HG03196 (cell line): Measurements from ENCODE around the gene AIG1.

Experiments used
- ATAC-seq: cut with Tn5 transposase; IDR thresholded peaks from one replicate; pipeline ENCODE4 v1.9.1; 2021; ENCODE audit not compliant: unreplicated experiment

AIG1 gene

GRCh38 chr6:143093290-143093689 lies 32.6 kb downstream of the AIG1 start:
- ATAC-seq, result no peak

GRCh38 chr6:143096403-143096802 lies 35.7 kb downstream of the AIG1 start:
- ATAC-seq, result no peak

- no peak for ATAC-seq
These were observed 36.6 kb downstream of the AIG1 start for GRCh38 chr6:143097224-143097795.

- ATAC-seq, result peak; percentile 86
These were observed 37.5 kb downstream of the AIG1 start for GRCh38 chr6:143098054-143098671.

GRCh38 chr6:143099647-143100046 lies 39.0 kb downstream of the AIG1 start:
- ATAC-seq, result no peak

GRCh38 chr6:143100429-143100828 lies 39.7 kb downstream of the AIG1 start:
- no peak for ATAC-seq

- no peak for ATAC-seq
These were observed 43.2 kb downstream of the AIG1 start for GRCh38 chr6:143103916-143104315.

- no peak for ATAC-seq
These were observed 46.8 kb downstream of the AIG1 start for GRCh38 chr6:143107440-143107839.

GRCh38 chr6:143107911-143108761 lies 47.4 kb downstream of the AIG1 start:
- no peak for ATAC-seq

- ATAC-seq, result no peak
These were observed 48.5 kb downstream of the AIG1 start for GRCh38 chr6:143109196-143109595.

GRCh38 chr6:143110572-143110971 lies 49.9 kb downstream of the AIG1 start:
- ATAC-seq, result no peak

- no peak for ATAC-seq
These were observed 50.3 kb downstream of the AIG1 start for GRCh38 chr6:143110996-143111395.

GRCh38 chr6:143111443-143111842 lies 50.8 kb downstream of the AIG1 start:
- ATAC-seq, result no peak

GRCh38 chr6:143112084-143112768 lies 51.5 kb downstream of the AIG1 start:
- ATAC-seq, result peak; percentile 57

GRCh38 chr6:143112837-143113236 lies 52.1 kb downstream of the AIG1 start:
- no peak for ATAC-seq

- ATAC-seq, result no peak
These were observed 55.0 kb downstream of the AIG1 start for GRCh38 chr6:143115728-143116127.

- no peak for ATAC-seq
These were observed 56.4 kb downstream of the AIG1 start for GRCh38 chr6:143117108-143117507.

GRCh38 chr6:143119260-143119659 lies 58.6 kb downstream of the AIG1 start:
- no peak for ATAC-seq

GRCh38 chr6:143123081-143123480 lies 62.4 kb downstream of the AIG1 start:
- ATAC-seq, result no peak

- ATAC-seq, result no peak
These were observed 63.3 kb downstream of the AIG1 start for GRCh38 chr6:143123941-143124340.

- no peak for ATAC-seq
These were observed 64.8 kb downstream of the AIG1 start for GRCh38 chr6:143125455-143125854.
